Endothelial cell of hepatic sinusoid (primary cell): ENCODE measurements around the gene SFI1.
"Not testable (repeated sequence)": the region's sequence is repeated elsewhere in the genome, so short reads cannot be mapped to it uniquely, and the experiment has no call there.

Source experiments
- in situ Hi-C: cut with HindIII; loops from 2 replicates; pipeline ENCODE4 v1.10.0; 2017; ENCODE audit warnings: low sequenced_read_pairs

Gene SFI1

DNA sequence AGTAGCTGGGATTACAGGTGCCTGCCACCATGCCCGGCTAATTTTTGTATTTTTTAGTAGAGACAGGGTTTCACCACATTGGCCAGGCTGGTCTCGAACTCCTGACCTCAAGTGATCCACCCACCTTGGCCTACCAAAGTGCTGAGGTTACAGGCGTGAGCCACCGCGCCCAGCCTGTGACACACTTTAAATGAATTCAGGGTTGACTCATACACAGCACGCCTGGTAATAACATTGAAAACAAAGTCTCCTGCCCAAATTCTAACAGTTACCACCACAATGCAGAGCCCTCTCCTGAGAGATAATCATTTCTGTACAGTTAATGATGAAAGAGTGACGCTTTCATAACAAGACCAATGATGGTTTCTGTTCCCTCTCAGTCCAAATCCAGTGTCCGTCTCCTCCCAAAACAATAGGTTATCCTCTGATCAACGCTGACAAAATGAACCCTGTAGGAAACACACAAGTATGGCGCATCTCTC, 164.6 kb downstream of the SFI1 start:
- in situ Hi-C loops, result not testable (repeated sequence)

DNA sequence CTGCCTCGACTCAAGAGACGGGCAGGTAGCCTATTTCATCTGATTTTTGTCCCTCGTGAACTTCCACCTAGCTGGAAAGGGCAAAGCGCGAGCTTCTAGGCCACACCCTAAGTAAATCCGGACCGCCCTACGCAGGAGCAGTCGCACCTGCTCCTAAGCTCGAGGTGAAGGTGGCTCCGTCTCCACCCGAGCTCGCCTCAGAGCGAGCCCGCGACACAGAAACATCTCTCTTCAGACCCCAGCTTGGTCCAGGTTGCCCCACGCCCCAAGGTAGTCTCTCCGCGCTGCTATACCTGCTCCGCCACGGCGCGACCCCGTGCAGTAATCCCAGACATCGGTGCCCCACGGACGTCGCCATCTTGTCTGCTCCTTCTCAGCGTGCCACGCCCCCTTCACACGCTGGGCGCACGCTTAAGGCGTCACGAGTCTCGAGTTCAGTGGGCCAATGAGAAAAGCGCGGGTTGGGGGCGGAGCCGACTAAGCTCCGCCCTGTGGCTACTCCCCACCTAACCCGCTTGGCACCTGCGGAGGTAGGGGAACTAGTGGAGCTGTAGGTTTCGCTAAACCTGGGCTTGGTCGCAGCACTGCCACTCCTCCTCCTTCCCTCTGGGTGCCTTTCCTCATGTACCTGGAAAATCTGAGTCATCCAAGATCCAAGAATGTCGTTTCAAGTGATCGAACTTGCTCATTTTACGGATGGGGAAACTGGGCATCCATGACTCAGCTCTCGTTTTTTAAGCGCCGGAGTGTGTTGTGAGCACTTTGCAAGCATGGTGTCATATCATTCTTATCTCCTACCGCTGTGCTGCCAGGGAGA, 165.7 kb downstream of the SFI1 start, which contains the start of gene PISD:
PISD (minus strand) TSS at position 365 of the 817 bp plus-strand sequence; CDS start at position 358, 7 bp downstream.
- in situ Hi-C loops, result no loop called here

DNA sequence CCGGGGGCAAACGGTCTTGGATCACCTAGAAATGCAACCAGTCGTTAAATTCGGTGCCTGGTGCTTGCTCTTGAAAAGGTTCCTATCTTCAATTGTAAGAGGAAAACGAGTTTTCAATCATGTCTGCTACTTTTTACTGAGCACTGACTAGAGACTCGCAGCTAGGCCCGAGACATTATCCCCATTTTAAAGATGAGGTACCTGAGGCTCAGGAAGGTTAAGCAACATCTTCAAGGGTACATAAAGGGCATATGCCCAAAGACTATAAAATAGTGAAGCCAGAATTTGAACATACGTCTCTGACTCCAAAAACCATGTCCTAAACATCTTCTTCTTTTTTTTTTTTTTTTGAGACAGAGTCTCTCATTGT, 166.3 kb downstream of the SFI1 start:
- in situ Hi-C loops, result no loop called here
